Calu3 (cell line): ENCODE results near the gene BCORL1. TPM values are rescaled to one million over a fixed set of nuclear protein-coding genes. Genes with fewer than 3 reads are reported as not detected.

Experiments used
- BruUV-seq: library from RNA; stranded (reverse); fragments of 400-500 nt; replicated peaks from 2 replicates; lab custom pipeline; 2021; lab: Mats Ljungman, UMichigan
- CTCF ChIA-PET: fragments of 300-600 bp; sonication (Branson Sonifier 250); formaldehyde crosslinking; loops from one replicate; lab custom pipeline; 2022; ENCODE audit warnings: antibody characterized with exemption; lab: Charles Lee
- DNase-seq: peaks from one replicate; pipeline ENCODE4 v3.0.0; 2022
- H3K27ac Mint-ChIP-seq: one replicate; pipeline ENCODE4 v1.8.0; 2022; ENCODE audit warnings: mixed read lengths; ENCODE audit not compliant: unreplicated experiment
- H3K27me3 Mint-ChIP-seq: one replicate; pipeline ENCODE4 v1.8.0; 2022; ENCODE audit warnings: mixed read lengths; ENCODE audit not compliant: unreplicated experiment
- H3K36me3 Mint-ChIP-seq: one replicate; pipeline ENCODE4 v1.8.0; 2022; ENCODE audit warnings: mild to moderate bottlenecking, moderate library complexity, mixed read lengths; ENCODE audit not compliant: insufficient read depth, unreplicated experiment
- H3K4me1 Mint-ChIP-seq: one replicate; pipeline ENCODE4 v1.8.0; 2022; ENCODE audit warnings: mild to moderate bottlenecking, low read depth, mixed read lengths; ENCODE audit not compliant: unreplicated experiment
- H3K4me3 Mint-ChIP-seq: one replicate; pipeline ENCODE4 v1.8.0; 2022; ENCODE audit warnings: mild to moderate bottlenecking, low read depth, moderate library complexity, mixed read lengths; ENCODE audit not compliant: unreplicated experiment
- H3K9me3 Mint-ChIP-seq: one replicate; pipeline ENCODE4 v1.8.0; 2022; ENCODE audit warnings: low read depth, mixed read lengths; ENCODE audit not compliant: unreplicated experiment
- CTCF ChIP-seq: fragments of 200-600 bp; IDR thresholded peaks from one replicate; pipeline ENCODE4 v1.8.0; 2022; ENCODE audit warnings: antibody characterized with exemption; ENCODE audit not compliant: unreplicated experiment
- intact Hi-C: fragments of 100-400 bp; cut with micrococcal nuclease; formaldehyde crosslinking; loops from one replicate; pipeline ENCODE4 v1.10.0; 2022; ENCODE audit not compliant: unreplicated experiment
- total RNA-seq: library from RNA; stranded (reverse); gene quantifications from 2 replicates; pipeline ENCODE4 v1.2.3, GENCODE V29; 2022

BCORL1 gene
- total RNA-seq, 1 experiment from 2014 or later = 6.7 TPM

DNA sequence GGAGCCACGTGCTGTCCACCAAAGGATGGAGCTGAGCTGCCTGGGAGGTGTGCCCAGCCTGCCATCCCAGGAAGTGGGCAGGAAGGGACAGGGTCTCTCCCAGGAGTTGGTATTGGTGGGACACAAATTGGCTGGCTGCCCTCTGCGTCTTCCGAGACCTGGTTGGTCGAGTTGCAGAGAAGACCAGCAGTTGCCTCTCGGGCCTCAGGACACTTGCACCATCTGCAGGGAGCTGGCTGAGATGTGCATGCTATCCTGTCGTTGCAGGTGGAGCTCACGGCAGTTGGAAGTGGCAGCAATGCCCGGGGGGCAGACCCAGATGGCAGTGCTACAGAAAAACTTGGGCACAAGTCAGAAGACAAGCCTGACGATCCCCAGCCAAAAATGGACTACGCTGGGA is 30.2 kb downstream of the BCORL1 start:
- Mint-ChIP-seq H3K36me3 (peaks cover 11% of the 10 kb centered on the region), H3K4me1 (no peaks in the 10 kb centered on the region), H3K27ac (no peak overlapping the region), H3K4me3 (no peak overlapping the region), H3K27me3 (no peaks in the 10 kb centered on the region), H3K9me3 (no peaks in the 10 kb centered on the region)
- CTCF ChIA-PET = no interaction called here
- no peak for DNase-seq
- TF ChIP-seq CTCF = no peak
- intact Hi-C loops = no loop called here
- BruUV-seq = no TSS peak

DNA sequence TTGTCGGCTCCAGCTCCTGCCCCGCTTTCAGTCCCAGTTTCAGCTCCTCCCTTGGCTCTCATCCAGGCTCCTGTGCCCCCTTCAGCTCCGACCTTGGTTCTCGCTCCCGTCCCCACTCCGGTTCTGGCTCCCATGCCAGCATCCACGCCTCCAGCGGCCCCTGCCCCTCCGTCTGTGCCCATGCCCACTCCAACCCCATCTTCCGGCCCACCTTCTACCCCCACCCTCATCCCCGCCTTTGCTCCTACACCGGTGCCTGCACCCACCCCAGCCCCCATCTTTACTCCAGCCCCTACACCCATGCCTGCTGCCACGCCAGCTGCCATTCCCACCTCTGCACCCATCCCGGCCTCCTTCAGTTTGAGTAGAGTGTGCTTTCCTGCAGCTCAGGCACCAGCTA is 31.2 kb downstream of the BCORL1 start:
- TF ChIP-seq CTCF = no peak
- BruUV-seq = no TSS peak
- intact Hi-C loops = no loop called here
- Mint-ChIP-seq H3K9me3 (no peaks in the 10 kb centered on the region), H3K27ac (no peak overlapping the region), H3K4me3 (no peak overlapping the region), H3K36me3 (peaks cover 11% of the 10 kb centered on the region), H3K4me1 (no peaks in the 10 kb centered on the region), H3K27me3 (no peaks in the 10 kb centered on the region)
- DNase-seq = no peak
- CTCF ChIA-PET = no interaction called here

DNA sequence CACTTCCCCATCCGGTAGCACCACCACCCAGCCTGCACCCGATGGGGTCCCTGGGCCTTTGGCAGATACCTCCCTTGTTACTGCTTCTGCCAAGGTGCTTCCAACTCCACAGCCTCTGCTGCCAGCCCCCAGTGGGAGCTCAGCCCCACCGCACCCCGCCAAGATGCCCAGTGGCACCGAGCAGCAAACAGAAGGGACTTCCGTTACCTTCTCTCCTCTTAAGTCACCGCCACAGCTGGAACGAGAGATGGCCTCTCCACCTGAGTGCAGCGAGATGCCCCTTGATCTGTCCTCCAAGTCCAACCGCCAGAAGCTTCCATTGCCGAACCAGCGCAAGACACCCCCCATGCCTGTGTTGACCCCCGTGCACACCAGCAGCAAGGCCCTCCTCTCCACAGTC is 31.9 kb downstream of the BCORL1 start:
- intact Hi-C loops = no loop called here
- H3K27ac Mint-ChIP-seq = no peak overlapping the region
- no peak for TF ChIP-seq CTCF
- CTCF ChIA-PET = no interaction called here
- H3K9me3 Mint-ChIP-seq = no peaks in the 10 kb centered on the region
- peaks cover 11% of the 10 kb centered on the region for H3K36me3 Mint-ChIP-seq
- no peaks in the 10 kb centered on the region for H3K27me3 Mint-ChIP-seq
- H3K4me1 Mint-ChIP-seq = no peaks in the 10 kb centered on the region
- no peak for DNase-seq
- no TSS peak for BruUV-seq
- H3K4me3 Mint-ChIP-seq = no peak overlapping the region

- no peaks in the 10 kb centered on the region for H3K4me1 Mint-ChIP-seq
- H3K36me3 Mint-ChIP-seq = peaks cover 11% of the 10 kb centered on the region
- no peak overlapping the region for H3K4me3 Mint-ChIP-seq
- no TSS peak for BruUV-seq
- H3K27me3 Mint-ChIP-seq = no peaks in the 10 kb centered on the region
- intact Hi-C loops = no loop called here
- no peak for DNase-seq
- no peaks in the 10 kb centered on the region for H3K9me3 Mint-ChIP-seq
- CTCF ChIA-PET = no interaction called here
- H3K27ac Mint-ChIP-seq = no peak overlapping the region
- TF ChIP-seq CTCF = no peak
Observed at GRCh38 chrX:130014770-130015169, 32.3 kb downstream of the BCORL1 start.
